Stimulated activated CD8-positive, alpha-beta memory T cell treated with anti-CD3 and anti-CD28 coated beads, Interleukin-4, amount 100 ng/mL, for 4 hours (primary cell): ENCODE data around the gene PRKRIP1.
"Not testable (repeated sequence)": the region's sequence is repeated elsewhere in the genome, so short reads cannot be mapped to it uniquely, and the experiment has no call there.

Experiments
- DNase-seq, 2 donors: peaks; one replicate each; pipeline ENCODE4 v3.0.0-alpha.2; 2020; ENCODE audit warnings: low read depth in 2 of 2, low spot score in 1 of 2

Gene PRKRIP1, protein sequence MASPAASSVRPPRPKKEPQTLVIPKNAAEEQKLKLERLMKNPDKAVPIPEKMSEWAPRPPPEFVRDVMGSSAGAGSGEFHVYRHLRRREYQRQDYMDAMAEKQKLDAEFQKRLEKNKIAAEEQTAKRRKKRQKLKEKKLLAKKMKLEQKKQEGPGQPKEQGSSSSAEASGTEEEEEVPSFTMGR

DNA sequence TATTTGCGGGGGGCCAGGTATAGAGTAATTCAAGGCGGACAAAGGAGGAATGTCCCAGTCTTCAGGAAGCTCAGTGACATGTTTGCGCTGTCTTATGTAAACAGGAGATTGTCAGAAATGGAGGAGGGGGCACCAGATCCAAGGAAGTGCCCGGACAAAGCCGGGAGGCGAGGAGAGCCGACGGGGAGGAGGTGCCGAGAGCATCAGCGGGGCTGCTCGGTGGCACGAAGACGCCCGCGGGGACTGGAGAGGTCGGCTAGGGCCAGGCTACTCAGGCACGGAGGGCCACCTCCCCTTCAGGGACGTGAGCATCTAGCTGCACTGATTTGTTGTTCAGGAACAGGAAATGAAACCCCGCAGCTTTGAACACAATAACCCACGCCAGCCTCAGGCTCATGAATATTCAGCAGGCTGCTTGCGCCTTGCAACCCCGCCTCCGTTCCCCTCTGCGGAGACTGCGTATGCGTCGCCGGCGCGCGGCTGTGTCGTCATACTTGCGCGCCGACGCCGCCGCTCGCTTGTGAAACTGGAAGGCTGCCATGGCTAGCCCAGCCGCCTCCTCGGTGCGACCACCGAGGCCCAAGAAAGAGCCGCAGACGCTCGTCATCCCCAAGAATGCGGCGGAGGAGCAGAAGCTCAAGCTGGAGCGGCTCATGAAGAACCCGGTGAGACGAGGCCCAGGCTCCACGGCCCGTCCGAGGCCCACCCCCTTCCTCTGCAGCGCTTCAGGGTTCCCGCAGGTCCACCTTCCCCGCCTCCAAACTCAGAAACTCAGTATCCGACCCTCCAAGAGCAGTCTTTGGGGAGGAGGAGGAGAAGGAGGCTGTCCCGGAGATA, at the start of gene PRKRIP1:
PRKRIP1 (plus strand) TSS at position 491 of the 837 bp plus-strand sequence; CDS start at position 540, 49 bp downstream.
- peak; percentile 66 to 71 for DNase-seq

DNA sequence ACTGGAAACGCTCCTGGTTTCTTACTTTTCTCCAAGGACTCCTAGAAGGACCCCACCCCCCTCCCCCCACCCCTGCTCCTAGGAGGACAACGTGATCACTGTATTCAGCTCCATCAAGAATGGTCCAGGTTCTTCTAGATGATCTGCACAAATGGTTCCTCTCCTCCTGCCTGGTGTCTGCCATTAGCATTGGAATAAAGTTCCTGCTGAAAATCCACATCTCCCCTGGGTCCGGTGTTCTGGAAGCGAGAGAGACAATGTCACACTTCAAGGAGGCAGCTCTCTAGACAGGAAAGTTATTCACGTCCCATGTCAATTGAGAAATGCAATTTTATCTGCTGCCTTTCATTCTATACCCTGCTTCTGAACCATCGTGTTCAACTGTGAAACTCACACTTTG, 49.2 kb upstream of the PRKRIP1 start:
- DNase-seq: not testable (repeated sequence)

DNA sequence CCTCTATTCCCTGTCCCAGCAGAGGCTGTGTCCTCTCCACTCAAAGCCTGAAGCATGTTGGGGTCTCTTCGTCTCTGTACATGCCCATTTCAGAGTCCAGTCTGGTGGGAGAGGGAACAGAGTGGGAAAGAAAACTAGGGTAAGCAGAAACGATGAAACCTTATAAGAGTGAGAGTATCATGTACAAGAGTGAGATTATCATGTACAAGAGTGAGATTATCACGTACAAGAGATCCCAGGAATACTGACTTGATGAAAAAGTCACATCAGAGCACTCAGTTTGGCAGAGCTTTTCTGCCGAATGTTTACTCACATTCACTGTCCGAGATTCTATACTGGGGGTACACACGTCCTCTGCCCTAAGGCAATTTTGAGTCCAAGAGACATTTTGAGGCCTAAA, 39.8 kb upstream of the PRKRIP1 start, which contains the start of gene SPDYE6:
SPDYE6 (minus strand) TSS at position 101 of the 400 bp plus-strand sequence. CDS start 421 bp downstream, outside the sequence.
- not testable (repeated sequence) for DNase-seq

DNA sequence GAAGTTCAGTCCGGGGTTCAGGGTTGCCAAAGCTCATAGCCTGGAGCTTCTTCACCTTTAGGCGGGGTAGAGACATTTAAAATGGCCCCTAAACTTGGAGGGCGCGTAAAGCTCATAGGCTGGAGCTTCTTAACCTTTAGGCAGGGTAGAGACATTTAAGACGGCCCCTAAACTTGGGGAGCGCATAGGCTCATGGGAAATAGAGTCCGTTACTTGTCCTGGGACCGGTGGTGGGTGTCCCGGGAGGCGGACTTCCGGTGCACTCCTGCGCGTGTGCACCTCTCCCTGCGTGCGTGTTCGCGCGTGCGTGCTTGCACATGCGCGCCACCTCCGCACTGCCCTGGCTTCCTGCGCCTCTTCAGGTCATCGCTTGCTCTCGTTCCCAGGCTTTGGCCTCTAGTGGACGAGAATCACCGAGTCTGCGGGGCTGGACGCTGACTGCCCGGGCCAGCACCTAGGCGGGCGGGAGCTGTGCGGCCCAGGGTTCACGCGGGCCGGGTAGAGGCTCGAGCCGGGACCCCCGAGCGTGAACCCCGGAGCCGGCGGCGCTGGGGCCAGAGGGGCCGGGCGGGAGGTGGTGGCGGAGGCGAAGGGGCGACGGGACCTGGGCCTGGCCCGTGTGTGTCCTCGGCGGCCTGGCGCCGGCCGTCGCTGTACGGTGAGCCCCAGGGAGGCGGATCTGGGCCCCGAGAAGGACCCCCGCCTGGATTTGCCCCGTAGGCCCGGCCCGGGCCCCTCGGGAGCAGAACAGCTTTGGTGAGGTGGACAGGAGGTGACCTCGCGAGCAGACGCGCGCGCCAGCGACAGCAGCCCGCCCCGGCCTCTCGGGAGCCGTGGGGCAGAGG, 32.4 kb upstream of the PRKRIP1 start:
- DNase-seq: peak; percentile 74 to 90

DNA sequence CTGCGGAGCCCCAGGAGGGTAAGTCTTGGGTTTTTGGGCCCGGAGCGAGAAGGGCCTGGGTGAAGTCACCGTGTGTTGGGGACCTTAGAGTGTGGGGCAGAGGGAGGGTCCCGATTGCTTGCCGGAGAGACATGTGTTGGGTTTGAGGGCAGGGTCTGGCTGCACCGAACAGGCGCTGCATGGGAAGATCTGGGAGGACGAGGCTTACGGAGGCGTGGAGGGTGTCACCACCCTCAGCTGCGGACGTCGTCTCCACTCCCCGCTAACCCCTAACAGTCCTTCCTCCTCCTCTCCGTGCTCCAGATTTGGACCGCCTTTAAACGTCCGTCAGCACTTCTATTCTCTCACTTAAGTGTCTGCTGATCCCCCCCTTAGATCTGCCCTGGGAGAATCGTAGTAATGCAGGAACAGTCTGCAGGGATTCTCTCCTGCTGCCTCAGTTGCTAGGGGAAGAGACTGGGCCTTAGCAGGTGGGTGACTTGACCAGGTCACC, 31.7 kb upstream of the PRKRIP1 start:
- not testable (repeated sequence) for DNase-seq

DNA sequence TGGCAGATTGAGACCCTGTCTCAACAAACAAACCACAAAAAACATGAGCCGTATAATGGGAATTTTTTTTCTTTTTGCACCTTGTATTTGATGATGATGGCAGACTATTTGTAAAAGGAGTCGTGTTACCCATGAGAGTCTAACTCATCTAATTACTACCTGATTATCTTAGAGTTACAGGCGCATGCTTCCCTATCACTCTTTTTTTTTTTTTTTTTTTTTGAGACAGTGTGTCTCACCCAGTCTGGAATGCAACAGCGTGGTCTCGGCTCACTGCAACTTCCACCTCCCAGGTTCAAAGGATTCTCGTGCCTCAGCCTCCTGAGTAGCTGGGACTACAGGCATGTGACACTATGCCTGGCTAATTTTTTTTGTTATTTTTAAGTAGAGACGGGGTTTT, 30.8 kb upstream of the PRKRIP1 start:
- DNase-seq: not testable (repeated sequence)

DNA sequence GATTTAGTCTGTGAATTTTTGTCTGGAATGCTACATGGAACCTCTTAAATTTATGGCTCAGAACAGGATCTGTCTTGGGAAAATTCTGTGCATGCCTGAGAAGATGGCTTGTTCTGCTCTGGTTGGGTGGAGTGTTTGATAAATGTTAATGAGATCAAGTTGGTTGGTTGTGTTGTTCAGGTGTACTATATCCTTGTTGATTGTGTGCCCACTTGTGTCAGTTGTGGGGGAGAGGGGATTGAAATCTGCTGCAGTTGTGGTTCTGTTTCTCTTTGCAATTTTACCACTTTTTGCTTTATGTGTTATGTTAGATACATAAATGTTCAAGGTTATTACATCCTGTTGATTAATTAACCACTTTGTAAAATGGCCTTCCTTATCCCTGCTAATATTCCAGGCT, 26.1 kb upstream of the PRKRIP1 start:
- not testable (repeated sequence) for DNase-seq

DNA sequence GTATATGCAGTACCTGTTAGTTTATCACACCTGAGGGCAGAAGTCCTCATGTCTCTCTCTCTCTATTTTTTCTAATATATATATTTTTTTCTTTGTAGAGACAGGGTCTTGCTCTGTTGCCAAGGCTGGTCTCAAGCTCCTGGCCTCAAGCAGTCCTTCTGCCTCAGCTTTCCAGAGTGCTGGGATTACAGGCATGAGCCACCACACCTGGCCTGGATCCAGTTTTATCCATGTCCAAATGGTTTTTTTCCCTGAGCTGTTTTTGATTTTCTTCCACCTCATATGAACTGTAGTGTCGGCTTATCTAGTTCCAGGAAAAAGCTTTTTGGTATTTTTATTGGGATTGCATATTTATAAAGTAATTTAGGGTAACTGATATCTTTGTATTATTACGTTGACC, 23.4 kb upstream of the PRKRIP1 start:
- DNase-seq: not testable (repeated sequence)

DNA sequence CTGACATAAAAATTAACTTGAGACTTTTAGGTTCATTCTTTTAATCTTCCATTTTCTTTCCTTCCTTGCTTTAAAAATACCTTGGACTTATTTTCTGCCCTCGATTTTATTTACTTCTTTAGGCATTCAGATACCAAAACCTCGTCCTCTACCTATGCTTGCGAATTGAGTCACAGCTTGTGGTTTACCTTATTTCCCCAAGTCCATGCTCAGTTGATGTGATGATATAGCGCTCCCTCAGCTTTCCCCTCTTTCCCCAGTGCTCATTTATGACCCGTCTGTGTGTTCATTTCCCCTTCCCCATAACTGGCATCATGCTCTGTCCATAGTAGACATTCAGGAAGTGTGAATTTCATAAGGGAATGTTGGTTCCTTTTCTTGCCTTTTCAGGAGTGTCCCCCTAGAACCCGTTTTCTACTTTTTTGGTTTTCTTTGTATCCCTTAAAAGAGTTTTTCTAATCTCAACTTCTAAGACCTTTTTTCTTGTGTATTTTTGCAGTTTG, 19.1 kb upstream of the PRKRIP1 start:
- no peak for DNase-seq

DNA sequence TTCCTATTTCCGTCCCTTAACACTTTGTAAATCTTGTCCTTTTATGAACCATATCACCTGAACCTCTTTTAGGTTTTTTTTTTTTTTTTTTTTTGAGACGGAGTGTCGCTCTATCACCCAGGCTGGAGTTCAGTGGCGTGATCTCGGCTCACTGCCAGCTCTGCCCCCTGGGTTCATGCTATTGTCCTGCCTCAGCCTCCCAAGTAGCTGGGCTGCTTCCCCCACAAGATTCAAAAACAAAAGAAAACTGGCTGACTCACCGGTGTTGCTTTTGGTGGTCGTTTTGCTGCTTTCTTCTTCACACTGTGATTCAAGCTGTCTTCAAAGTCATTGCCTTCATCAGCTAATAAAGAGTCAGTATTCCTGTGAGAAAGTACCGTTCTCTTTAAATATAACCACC, 15.3 kb upstream of the PRKRIP1 start:
- not testable (repeated sequence) for DNase-seq

DNA sequence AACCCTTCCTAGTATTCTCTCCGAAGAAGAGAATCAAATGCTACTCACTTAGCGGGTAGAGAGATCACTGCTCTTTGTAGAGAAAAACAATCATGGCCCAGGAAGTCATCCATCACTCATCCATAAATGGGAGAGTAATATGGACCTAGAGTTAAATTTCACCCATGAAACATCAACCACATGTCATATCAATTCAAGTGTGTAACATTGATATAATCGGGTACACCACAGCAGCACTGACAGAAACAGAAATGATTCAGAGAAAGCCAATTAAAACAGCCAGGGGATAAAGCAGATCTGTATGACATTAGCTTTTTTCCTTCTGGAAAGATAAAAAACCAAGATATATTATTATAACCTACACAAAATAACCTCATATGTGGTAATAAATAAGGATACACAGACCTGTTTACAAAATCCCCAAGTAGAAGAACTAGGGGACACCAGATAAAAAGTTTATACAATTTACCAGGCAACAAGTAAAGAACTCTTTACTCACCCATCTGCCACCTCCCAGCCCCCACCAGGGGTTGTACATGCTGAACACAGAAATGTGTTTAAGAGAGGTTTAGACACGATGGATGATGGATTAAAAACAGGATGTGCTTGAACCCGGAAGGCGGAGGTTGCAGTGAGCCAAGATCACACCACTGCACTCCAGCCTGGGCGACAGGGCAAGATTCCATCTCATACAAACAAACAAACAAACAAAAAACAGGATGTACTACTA, 14.3 kb upstream of the PRKRIP1 start:
- not testable (repeated sequence) for DNase-seq

DNA sequence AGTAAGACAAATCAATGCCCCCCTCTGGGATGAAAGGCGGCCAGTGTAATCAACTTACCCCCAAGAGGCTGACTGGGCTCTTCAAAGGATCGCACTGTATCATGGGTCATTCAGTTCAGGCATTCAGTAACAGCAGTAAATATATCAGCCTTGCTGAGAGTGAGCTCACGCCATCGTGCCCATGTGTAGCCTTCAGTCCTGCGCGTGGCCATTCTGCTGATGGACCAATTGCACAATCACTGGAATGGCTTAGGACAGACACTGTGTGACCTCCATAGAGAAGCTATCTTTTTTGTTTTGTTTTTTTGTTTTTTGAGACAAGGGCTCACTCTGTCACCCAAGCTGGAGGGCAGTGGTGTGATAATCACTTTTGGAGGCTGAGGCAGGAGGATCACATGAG, 9.1 kb upstream of the PRKRIP1 start:
- no peak for DNase-seq

DNA sequence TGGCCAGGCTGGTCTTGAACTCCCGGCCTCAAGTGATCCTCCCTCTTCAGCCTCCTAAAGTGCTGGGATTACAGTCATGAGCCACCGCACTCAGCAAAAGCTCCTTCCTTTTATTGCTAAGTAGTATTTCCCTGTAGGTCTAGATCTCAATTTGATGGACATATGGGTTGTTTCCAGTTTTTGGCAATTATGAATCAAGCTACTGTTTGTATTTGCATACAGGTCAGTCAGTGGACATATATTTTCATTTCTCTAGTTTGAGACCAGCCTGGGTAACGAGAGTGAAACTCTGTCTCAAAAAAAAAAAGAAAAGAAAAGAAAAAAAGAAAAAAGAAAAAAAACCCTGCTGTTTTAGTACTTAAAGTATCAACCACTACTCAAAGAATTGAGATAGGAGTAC, 6.4 kb upstream of the PRKRIP1 start:
- no peak for DNase-seq

DNA sequence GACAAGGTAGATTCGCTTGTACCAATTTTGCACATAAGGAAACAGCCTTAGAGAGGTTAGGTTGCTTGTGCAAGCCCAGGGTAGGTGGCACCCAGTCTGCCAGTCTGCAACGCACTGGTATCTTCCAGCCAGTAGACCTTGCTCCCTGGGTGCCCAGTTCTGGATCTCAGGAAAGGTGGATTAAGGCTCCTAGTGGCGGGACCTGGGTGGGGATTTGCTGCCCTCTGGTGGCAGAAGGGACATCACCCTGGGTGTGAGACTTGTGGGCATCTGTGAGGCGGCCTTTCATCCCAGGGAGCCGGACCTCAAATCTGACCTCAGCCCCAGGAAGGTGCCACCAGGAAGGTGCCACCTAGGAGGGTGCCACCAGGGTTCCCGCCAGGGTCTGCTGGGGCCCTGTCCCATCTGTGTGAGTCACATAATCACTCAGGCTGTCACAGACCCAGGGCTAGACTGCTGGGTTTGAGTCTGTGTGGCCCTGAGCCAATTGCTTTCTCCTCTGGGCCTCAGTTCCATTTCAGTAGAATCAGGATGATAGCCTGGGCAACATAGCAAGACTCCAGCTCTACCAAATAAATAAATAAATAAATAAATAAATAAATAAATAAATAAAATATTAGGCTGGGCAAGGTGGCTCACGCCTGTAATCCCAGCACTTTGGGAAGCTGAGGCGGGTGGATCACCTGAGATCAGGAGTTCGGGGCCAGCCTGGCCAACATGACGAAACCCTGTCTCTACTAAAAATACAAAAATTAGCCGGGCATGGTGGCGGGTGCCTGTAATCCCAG, 5.3 kb upstream of the PRKRIP1 start:
- peak; percentile 27 to 41 for DNase-seq

DNA sequence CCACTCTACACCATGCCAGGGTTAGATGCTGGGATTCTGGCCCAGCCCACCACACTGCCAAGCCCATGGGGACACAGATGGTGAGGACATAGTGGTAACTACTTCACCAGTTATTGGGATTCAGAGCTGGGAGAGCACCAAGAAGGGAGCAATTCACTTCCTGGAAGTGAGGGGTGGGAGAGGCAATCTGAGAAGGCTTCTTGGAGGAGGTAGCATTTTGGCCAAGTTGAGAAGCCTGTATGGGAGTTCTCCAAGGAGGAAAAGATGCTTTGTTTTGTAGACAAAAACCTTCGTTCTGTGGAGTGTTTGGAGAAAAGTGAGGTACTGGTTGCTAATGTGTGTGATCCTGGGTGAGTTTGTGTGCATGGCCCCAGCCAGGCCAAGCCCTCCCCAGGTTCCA, 3.8 kb upstream of the PRKRIP1 start:
- no peak for DNase-seq

DNA sequence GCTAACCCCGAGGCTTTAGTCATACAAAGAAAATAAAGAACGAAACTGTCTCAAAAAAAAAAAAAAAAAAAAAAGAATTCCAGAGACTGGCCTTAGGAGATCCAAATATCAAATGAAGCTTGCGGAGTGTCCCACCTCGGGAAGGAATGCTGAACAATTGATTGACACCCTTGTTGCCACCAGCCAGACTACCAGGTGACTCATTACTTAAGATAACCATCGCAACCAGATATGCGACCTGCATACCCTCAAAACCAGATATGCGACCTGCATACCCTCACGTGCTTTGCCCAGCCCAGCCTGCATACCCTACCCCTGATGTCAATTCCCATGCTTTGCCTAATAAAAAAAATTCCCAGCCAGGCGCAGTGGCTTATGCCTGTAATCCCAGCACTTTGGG, 2.7 kb upstream of the PRKRIP1 start:
- DNase-seq: no peak

DNA sequence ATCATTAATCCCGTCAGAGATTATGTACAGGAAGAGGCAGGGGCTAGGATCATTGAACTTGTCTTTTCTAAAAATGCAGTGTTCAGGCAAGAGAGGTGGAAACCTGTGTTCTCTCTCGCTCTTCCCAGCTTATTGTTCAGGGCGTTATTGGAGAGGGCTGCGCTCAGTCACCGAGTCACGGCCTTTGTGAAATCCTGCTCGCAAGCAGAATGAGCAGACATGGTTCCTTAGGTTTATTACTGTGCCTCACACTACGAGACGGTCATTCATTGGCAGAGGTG, 631 bp upstream of the PRKRIP1 start:
- DNase-seq: no peak

DNA sequence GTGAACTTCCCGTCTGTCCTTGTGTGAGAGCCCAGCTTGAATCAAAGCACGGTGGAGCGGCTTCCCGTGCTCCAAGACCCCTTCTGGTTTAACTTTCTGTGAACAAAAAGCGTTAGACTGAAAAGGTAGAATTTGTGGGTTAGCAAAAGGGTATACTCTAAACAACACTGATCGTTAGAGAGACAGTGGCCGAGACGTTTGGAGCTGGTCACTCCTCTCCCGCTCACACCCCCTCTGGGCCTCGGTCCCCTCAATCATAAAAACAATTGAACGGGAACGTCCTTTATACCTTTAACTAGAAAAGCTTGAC, 502 bp downstream of the PRKRIP1 start:
- no peak for DNase-seq

DNA sequence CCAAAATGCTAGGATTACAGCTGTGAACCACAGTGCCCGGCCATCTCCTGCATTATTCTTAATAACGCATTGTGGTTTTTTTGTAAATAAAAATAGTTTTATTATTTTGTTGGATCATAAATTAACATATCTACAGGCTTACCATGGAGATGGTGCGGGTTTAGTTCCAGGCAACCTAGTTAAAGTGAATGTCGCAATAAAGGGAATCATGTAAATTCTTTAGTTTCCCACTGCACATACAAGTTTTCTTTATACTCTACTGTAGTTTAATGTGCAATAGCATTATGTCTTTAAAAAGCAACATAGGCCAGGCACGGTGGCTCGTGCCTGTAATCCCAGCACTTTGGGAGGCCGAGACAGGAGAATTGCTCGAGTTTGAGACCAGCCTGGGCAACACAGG, 2.4 kb downstream of the PRKRIP1 start:
- DNase-seq: no peak

DNA sequence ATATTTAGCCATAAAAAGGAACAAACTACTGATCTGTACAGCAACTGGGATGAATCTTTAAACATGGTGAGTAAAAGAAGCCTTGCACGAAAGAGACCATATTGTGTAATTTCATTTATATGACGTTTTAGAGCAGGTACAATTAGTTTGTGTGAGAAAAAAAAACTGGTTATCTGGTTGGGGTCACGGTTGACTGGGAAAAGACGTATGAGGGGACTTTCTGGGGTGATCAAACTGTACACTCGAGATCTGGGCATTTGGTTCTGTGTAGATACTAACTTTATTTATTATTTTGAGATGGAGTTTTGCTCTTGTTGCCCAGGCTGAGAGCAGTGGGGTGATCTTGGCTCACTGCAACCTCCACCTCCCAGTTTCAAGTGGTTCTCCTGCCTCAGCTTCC, 4.2 kb downstream of the PRKRIP1 start:
- DNase-seq: no peak
